HuH-7 (cell line): ENCODE measurements around the gene SIDT1.

Experiments
- DNase-seq: peaks from one replicate; pipeline ENCODE4 v3.0.0; 2011; ENCODE audit warnings: low spot score

Gene SIDT1

DNA sequence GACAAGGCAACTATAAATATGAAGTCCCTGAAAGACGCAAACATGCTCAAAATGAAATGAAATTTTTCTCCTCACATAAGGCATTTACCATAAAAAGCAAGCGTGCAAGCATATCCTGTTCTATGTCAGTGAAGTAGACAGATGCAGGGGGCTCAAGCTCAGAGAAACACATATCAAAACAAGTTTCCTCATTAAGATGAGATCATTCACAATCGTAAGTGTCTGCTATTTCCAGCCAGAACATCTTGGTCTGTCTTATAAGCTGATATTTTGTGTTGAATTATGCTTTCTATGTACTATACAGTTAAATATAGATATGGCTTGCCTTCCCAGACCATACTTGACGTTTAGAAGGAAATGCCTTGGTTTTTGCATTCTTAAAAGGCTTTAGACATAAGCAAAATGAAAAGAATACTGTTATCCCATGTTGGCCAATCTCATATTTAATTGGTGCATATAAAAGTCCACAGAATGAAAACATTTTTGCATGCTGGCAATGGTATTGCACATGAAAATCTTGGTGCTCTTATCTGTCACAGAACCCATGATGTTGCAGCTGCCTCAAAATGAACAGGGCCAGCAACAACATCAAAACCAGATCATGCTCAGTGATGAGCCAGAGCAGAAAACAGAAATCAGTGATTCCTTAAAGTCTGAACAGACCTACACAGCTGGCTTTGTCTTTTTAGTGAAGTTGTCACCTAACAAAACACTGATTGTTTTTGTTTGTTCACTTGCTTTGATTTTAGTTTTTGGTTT lies 65.4 kb downstream of the SIDT1 start:
- DNase-seq: no peak

DNA sequence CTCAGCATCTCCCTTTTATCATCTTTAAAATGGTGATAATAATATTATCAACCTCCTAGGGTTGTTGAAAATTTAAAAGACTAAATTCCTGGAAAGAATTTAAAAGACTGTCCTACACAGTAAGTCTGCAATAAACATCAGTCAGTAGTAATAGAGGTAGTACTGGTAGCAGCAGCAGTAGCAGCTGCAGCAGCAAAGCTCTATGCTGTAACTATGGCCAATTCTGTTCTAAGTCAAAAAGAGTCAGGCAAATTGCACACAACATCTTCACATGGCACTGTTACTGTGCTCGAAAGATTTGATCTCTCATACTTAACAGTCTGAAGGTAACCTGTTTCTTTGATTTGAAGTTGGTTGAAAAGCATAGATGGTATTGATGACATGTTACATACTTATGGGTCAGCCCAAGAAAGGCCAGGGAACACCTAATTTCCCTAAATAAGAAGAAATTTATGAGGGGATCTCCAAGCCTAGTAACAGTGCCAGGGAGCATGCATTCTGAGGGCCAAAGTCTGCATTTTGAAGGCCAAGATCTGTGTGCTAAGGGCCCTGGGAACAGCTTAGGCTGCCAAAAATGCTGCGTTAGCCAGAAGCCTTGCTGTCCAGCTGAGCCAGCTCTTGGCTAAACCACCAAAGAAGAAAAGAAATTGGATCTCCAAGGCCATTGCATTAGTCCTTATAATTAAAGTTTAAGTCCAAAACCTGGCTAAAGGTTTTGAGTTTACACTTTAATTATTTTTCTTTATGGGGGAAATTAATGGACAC lies 68.2 kb downstream of the SIDT1 start:
- DNase-seq: no peak

DNA sequence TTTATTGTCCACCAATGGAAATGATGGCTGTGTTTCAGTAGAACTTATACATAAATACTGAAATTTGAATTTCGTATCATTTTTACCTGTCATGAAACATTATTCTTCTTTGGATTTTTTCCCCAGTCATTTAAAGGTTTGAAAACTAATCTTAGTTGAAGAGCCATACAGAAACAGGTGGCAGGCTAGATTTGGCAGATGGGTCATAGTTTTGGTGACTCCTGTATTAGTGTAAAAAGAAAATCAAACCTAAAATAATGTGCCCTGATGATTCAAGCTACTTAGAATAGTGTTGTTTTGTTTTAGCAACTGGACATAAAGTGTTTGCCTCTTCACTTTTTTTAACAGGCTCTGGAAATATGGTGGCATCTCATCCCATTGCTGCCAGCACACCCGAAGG lies 68.9 kb downstream of the SIDT1 start:
- no peak for DNase-seq

DNA sequence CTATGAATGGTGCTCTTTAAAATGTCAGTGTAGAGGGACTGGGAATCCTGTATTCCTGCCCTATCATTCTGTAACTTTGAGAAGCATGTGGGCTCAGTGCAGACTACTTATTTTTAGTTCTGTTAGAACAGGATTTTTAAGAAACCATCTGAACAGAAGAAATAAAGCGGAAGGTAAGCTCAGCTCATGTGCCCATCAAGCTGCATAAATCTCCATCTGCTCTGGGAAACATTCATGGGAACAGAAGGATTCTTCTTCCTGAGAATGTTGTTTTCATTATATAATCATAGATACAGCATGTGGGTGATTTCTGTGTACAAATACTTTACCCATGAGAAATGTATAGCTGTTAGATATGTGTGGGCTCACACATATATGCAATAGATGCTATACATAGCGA lies 69.9 kb downstream of the SIDT1 start:
- no peak for DNase-seq

DNA sequence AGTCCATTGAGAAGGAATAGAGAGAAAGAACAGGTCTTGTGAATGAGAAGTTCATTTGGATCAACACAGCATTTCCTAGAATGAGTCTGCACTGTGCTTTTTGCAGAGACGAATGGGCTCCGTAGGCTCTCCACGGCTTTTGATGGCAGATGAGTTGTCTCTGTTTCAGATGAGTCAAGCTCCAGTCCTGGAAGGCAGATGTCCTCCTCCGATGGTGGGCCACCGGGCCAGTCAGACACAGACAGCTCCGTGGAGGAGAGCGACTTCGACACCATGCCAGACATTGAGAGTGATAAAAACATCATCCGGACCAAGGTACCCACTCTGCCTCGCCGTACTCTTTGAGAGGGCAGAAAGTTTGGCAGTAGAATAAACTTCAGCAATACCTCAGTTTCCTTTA lies 70.5 kb downstream of the SIDT1 start:
- no peak for DNase-seq

DNA sequence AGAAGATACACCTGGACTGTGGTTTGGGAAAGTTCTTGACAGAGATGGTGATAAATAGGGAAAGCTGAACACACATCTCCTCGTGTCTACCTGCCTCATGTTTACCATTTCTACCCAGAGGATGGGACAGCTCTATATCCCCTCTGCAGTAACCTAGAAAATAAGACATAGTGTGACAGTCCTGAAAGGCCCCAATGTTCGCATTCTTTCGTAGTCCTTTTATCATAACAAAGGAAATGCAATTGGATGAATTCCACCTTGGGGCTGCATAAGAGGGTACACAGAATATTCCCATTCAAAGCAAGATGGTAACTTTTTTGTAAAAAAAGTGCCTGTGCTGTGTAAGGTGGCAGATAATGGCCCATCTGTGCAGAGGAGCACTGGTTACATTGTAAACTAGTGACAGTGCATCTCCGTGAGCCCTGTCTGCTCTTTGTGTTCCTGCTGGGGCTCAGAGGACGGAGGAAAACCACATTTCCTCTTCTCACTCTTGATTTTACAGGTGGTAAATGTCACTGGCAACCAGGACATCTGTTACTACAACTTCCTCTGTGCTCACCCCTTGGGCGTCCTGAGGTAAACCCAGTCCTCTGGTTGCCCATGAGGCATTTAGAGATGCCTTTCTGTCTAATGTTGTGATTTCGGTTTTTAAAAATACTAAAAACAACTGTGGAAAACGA lies 74.3 kb downstream of the SIDT1 start:
- no peak for DNase-seq

DNA sequence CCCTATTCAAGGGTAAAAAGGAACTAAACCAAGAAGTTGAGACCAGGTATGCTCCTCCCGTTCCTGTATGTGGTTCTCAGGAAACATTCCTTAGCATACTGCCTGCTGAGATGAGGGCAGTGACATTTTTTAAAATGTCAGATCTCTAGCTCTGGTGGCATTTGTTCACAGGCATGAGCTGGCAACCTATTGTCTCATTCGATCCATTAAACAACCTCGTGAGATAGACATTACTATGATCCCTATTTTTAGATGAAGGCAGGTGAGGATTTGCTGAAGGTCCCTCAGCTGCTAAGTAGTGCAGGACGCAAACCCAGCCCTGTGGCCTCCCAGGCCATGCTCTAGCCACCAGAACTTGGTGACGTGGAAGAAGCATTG lies 74.9 kb downstream of the SIDT1 start:
- no peak for DNase-seq

DNA sequence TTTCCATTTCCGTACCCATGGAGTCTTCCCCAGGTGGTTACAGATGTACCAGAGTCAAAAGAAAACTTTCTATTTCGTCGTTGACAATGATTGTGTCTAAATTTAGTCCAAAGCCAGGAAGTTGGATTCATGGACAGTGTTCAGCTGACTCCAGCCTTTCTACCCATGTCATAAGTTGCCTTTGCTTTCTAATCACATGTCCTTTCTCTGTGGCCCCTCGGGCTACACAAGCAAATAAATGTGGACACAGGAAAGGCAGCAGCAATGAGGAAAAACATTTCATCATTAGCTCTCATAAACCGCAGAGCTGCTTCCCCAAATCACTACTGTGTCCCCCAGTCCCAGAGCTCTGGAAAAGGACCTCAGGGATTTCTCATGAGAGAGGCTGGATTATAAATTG lies 82.0 kb downstream of the SIDT1 start:
- no peak for DNase-seq

DNA sequence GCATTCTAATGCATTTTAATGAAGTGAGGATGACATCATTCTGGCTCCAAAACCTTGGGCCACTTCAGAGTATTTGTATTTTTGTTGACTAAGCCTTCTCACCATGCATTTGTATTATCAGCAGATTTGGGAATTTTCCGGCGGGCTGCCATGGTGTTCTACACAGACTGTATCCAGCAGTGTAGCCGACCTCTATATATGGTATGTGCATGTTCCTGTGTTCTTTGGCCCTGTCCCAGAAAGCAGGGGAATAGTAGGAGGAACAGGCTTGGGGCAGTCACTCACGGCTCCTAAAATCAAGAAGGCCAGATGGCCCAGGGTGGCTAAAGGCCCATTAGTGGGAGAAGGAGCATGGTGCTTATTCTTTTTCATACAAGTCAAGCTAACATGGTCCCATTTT lies 83.6 kb downstream of the SIDT1 start:
- no peak for DNase-seq

DNA sequence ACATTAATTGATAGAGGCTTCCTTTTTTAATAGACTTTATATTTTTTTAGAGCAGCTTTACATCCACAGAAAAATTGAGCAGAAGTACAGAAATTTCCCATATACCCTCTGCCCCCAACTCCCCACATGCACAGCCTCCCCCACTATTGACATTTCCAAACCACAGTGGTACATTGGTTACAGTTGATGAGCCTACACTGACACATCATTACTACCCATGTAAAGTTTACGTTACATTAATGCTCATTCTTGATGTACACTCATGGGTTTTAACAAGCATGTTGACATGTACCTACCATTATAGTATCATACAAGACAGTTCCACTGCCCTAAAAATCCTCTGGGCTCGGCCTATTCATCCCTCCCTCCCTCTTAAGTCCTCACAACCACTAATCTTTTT lies 85.4 kb downstream of the SIDT1 start:
- DNase-seq: no peak

DNA sequence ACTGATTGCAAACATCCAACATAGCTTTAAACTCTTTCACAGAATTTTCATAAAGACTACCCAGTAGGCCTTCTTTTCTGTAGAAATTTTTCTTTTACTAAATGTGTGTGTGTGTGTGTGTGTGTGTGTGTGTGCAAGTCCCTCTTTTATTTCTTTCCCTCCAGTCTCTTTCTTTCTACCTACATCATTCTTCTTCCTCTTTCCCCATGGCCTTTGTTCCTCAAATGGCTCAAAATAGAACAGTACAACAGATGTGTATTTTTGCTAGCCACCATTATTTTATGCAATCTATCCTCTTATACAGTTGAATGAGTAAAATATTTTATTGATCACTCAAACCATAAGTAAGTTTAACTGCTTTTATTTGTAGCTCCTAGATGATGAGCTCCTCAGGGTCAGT lies 87.7 kb downstream of the SIDT1 start:
- no peak for DNase-seq

DNA sequence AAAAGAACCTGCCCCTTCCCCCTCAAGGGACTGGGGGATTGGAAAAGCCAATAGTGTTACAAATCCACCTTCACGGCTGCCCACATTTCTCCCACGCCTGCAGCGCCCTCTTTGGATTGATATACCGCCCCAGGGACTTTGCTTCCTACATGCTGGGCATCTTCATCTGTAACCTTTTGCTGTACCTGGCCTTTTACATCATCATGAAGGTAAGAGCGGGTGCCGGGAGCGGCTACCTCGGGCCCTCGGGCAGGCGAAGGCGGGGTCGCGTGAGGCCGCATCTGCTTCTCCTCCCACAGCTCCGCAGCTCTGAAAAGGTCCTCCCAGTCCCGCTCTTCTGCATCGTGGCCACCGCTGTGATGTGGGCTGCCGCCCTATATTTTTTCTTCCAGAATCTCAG lies 91.0 kb downstream of the SIDT1 start:
- DNase-seq: no peak

DNA sequence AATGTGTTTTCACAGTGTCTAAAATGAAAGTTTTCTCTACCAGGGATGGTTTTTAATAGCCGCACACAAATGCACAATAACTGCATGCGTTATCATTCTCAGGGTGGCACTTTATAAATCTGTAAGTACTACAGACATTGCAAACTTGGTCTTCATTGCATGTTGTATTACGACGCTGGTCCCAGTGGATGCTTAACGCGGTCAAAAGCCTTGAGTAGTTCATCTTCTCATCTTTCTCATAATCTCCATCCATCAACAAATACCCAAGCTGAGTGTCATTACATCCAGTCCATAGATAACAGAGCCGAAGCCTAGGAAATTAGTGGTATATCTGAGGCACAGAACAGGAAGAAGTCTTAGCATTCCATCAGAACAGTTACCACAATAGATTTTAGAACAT lies 91.5 kb downstream of the SIDT1 start:
- no peak for DNase-seq

DNA sequence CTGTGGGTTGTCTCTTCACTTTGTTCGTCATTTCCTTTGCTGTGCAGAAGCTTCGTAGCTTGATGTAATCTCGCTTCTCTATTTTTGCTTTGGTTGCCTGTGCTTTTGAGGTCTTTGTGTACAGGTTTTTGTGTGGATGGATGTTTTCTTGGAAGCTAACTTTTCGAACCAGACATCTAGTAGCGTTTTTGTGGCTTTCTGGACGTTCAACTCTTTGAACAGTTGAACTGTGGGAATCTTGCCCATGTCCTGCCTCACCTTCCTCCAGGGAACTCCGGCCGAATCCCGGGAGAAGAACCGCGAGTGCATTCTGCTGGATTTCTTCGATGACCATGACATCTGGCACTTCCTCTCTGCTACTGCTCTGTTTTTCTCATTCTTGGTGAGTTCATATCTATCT lies 93.5 kb downstream of the SIDT1 start:
- no peak for DNase-seq

DNA sequence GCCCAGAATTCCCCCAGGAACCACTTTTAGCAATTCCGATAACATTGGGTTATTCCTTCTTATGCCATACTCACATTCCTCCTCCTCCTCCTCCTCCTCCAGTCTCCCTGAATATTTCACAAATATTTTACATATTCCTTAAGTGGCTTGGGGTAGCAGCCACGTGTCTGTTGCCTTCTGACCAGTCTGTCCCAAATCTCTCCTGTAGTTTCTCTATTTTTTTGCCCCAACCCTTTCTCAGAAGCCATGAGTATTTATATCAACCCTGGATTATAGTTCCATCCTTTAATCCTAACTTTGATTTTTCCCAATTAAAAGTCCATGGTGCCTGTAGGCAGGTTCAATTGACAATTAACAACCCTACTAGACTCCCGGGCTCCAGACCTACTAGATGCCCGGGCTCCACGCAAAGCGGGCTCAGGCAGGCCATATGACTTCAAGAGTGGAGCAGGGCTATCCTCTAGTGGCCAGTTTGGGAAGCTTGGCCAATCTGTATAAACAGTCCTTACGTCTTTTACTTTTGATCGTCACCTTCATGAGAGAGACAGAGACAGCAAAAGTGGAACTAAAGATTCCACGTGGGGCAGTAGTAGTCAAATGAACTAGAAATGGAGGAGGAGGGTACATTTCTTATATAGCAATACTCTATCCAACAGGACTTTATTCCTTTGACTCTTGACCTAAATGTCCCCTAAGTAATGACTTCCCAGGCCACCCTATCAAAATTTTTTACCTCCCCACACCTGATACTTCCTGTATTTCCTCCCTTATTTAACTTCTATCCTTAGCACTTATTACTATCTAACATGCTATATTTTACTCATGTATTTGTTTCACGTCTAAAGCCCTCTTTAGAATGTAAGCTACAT lies 94.4 kb downstream of the SIDT1 start:
- peak; percentile 78 for DNase-seq

DNA sequence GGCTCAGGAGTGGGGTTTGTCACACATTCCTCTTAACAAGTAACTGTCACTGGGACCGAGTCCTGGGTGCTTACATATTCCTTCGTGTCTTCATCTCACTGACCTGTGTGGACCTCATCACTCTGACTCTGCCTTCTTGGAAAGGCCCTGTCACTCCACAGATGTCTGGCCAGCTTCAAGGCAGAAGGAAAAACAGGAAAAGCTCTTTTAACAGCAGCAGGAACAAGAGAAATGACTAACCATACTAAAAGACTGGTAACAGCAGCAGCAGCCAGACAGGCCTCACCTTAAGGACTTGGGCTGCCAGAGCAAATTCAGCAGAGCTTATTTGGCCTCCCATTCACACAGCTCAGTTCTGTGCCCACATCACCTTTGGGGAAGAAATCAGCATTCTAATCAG lies 96.0 kb downstream of the SIDT1 start:
- DNase-seq: no peak

DNA sequence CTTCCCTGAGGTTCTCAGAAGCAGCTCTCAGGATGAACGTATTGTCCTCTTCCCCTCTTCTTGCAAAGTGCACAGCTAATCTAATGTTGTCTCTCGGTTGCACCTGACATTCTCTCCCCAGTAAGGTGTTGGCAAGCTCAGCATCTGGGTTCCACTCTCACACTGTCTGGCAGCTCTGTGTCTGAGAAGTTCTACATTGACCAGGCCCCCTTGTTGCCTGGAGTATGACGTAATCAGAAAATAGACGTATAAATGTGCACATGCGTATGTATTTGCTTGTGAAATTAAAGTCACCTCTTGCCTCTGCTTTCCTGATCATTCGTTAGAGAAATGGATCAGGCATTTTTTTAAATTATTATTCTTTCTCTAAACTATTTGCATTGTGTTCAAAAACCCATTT lies 96.4 kb downstream of the SIDT1 start:
- DNase-seq: no peak

DNA sequence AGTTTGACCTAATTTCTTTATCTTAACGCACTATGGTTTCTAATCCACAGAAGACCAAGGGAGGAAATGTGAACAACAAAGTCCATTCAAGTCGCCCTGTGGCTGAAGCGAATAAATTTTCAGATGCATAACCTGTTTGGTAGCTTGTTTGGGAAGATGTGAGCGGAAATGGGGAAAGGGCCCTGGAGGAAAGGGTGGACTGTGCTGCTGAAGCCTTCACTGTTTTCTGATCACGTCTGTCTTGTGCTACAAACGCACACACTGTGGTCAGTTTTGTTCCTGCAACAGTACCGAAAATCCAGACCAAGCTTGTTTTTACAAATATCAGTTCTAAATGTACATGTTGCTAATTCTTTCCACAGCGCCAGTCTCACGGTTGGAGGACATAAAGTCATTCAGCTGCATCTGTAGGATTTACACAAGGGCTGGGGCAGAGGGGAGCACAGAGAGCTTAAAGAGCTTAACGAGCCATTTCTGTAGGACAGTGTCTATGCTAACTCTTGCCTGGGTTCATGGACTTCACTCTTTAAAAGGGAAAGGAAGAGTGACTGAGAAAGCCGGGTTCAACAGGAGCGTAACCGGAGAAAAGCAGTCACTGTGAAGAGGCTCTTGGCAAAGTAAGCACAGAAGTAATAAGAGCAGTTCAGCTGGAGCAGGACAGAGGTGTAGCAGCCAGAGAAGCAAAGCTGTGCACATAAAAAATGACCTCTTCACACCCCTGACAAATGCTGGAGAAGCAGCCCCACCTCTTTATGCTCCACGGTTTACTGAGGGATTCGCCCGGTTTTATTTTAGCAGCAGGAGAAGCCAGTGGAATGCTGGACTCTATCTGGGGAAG lies 97.4 kb downstream of the SIDT1 start:
- no peak for DNase-seq

DNA sequence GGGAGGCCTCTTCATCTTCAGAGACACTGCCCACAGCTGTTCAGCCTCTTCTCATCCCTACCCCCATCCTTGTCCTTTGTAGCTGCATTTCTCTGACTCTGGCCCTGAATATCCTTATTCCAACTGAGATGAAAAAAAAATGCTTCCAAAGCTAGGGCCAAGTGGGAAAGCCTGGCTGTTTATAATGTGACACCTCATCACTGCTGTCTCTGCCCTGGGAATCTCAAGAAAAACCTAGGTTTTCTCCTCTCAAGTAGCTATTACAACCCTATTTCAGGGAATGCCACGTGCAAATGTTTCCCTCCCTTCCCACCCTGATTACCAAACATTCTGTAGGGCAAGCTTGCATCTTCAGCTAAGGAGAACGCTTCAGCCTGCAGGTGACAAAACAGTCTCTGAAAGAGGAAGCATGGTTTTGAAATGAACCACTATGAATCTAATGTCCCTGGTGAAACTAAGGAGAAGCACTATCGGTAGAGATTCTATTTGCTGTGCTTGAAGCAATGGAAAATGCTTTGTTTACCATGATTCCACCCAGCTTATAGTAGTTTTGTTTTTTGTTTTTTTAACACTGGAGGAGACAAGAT lies 98.7 kb downstream of the SIDT1 start:
- no peak for DNase-seq

DNA sequence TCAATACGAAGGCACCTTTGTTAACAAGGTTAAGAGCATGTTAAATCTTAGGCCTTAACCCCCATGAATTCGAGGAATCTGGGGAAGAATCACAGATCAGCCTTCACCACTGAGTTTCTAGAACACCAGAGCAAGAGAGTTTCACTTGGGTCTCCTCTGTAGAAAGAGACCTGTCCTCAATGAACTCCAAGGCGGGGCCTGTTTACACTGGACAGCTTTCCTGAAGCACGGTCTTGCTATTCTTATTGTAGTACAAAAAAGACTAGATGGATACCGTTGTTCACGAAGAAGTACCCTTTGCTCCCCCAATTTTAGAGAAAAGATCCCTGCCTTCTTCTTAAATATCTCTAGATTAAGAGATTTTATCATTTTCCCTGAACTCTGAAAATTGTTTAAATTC lies 99.2 kb downstream of the SIDT1 start:
- peak; percentile 39 for DNase-seq
